ENCODE measurements around the gene DST.

DST gene

DNA sequence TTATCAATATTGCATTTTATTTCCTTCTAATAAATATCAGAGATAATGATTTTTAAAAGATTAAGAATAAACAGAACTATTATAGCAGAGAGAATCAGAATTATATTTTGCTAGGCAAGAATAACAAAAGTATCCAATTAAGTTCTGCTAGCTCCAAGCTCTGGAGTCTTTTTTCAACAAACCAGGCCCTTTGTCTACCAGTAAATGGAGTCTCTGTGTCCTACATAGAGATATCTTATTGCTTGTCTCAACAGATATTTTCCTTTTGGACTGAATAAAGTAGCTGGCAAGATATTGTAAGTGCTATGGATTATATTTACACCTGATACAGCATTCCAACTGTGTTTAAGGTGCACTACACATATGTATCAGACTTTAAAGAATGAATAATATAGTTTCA is 107.1 kb downstream of the DST start:
- Histone ChIP-seq H3K4ac (ENCODE audit: low read depth, low read length) (no peak overlapping the region), H2BK5ac (ENCODE audit: low read depth, low read length, poor library complexity) (no peak overlapping the region), H3K18ac (ENCODE audit: low read length) (no peak overlapping the region), H3K79me2 (ENCODE audit: control insufficient read depth, insufficient read depth, low read length, poor library complexity) (no peaks in the 10 kb centered on the region), H3K4me3 (ENCODE audit: low read depth, low read length) (no peak overlapping the region), H4K91ac (ENCODE audit: low read depth, low read length) (no peak overlapping the region), H3K14ac (ENCODE audit: low read length) (no peak overlapping the region), H4K8ac (ENCODE audit: low read depth, low read length) (no peak overlapping the region), H2AFZ (ENCODE audit: insufficient read depth, low read length, poor library complexity) (no peak overlapping the region), H3K23ac (ENCODE audit: low read length) (no peak overlapping the region), H3K79me1 (ENCODE audit: low read length) (no peaks in the 10 kb centered on the region), H3K4me1 (ENCODE audit: control insufficient read depth in 1 of 2, insufficient read depth in 2 of 2, low read length in 2 of 2) (no peaks in the 10 kb centered on the region), H2BK120ac (ENCODE audit: insufficient read depth, low read length, poor library complexity) (no peak overlapping the region), H3K4me2 (ENCODE audit: low read length) (no peak overlapping the region), H3K9ac (ENCODE audit: low read length) (no peak overlapping the region), H3K27ac (ENCODE audit: low read depth, low read length) (no peak overlapping the region), H3K9me3 (ENCODE audit: insufficient read depth, low read depth, low read length) (no peaks in the 10 kb centered on the region), H3K27me3 (ENCODE audit: insufficient read depth, low read length) (no peaks in the 10 kb centered on the region), H2BK12ac (ENCODE audit: low read length) (no peak overlapping the region), H2AK5ac (ENCODE audit: low read length) (no peak overlapping the region), H3K36me3 (ENCODE audit: control insufficient read depth in 1 of 2, insufficient read depth in 2 of 2, low read length in 2 of 2) (peaks cover 3% of the 10 kb centered on the region in 2 experiments), H4K12ac (ENCODE audit: low read depth, low read length) (no peak overlapping the region)
- no peak for DNase-seq

DNA sequence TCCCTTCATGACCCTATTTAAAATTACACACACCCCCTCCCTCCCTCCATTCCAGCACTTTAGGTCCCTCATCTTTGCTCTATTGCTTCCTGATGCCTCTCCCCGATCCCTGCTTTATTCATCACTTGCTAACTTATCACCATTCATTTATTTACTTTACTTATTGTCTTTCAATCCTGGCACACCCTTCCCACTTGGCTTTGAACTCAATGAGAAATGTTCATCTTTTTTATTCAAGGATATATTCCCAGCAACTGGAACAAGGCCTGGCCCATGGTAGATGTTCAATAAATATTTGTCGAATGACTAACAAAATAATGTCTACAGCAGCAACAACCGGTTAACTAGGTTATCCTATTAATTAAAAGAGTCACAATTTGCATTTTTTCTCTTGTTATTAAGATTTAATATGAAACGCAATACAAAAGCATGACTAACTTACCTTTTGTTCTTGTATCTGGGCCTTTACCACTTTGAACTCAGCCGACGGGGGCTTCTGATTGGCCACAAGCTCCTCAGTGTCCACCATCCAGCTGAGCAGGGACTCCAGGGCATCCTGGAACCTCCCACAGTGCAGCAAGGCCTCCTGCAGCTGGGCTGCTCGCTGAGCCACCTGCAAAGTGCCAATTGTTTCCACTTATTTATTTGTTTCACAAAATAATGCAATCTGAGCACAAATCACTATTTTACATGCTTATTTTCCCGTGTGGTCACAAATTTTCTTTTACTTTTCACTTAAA is 107.8 kb downstream of the DST start:
- no CpG with 5 or more reads among the region's 8 CpGs for WGBS (ENCODE audit: extremely low coverage, insufficient coverage, insufficient read length)
- Histone ChIP-seq H2BK12ac (ENCODE audit: low read length) (no peak overlapping the region), H2AFZ (ENCODE audit: insufficient read depth, low read length, poor library complexity) (no peak overlapping the region)

DNA sequence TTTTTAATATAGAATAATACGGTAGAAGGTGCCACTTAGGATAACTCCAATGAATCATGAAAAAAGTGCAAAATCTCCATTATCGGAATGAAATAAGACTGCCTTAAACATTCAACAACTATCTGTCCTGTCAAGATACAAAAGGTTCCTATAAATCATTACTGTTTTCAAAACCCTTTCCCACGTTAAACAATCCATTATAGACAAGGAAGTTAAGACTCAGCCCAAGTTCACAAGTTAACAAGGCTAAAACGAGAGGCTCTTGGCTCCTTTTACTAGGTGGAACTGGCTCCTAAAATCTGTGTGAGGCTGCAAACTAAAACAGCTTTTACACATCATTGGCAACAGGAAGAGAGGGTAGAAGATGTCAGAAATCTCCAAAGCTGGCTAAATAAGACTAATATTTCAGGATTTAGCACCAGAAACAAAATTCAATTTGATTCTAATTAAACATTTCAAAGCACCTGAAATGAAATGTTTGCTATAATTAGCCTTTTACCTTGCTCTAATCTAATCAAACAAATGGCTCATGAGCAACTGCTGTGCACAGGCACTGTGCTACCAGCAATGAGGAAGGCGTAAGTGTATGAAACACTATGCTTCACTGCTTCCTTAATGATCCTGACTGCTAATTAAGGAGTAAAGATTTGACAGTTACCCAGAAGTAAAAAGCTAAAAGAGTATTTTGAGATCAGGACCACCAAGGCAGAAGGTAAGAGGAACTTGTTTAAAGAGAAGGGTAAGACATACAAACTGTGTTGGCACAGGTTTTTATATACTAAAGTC is 109.7 kb downstream of the DST start:
- DNase-seq = no peak
- H3K27me3 ChIP-seq (ENCODE audit: insufficient read depth, low read length) = no peaks in the 10 kb centered on the region
- H2BK120ac ChIP-seq (ENCODE audit: insufficient read depth, low read length, poor library complexity) = no peak overlapping the region
- no peak overlapping the region for H3K9ac ChIP-seq (ENCODE audit: low read length)
- no peak overlapping the region for H3K27ac ChIP-seq (ENCODE audit: low read depth, low read length)
- no peak overlapping the region for H4K91ac ChIP-seq (ENCODE audit: low read depth, low read length)
- no peak overlapping the region for H3K4me2 ChIP-seq (ENCODE audit: low read length)
- H3K36me3 ChIP-seq (ENCODE audit: control insufficient read depth in 1 of 2, insufficient read depth in 2 of 2, low read length in 2 of 2) = peaks cover 3 to 4% of the 10 kb centered on the region in 2 experiments
- H3K9me3 ChIP-seq (ENCODE audit: insufficient read depth, low read depth, low read length) = no peaks in the 10 kb centered on the region
- no peak overlapping the region for H3K4ac ChIP-seq (ENCODE audit: low read depth, low read length)
- no peak overlapping the region for H4K8ac ChIP-seq (ENCODE audit: low read depth, low read length)
- no peak overlapping the region for H2AK5ac ChIP-seq (ENCODE audit: low read length)
- no peak overlapping the region for H3K23ac ChIP-seq (ENCODE audit: low read length)
- no peaks in the 10 kb centered on the region for H3K79me1 ChIP-seq (ENCODE audit: low read length)
- H4K12ac ChIP-seq (ENCODE audit: low read depth, low read length) = no peak overlapping the region
- no peak overlapping the region for H2AFZ ChIP-seq (ENCODE audit: insufficient read depth, low read length, poor library complexity)
- no peak overlapping the region for H2BK12ac ChIP-seq (ENCODE audit: low read length)
- no peak overlapping the region for H3K14ac ChIP-seq (ENCODE audit: low read length)
- no peak overlapping the region for H2BK5ac ChIP-seq (ENCODE audit: low read depth, low read length, poor library complexity)
- H3K4me3 ChIP-seq (ENCODE audit: low read depth, low read length) = no peak overlapping the region
- no CpG with 5 or more reads among the region's 5 CpGs for WGBS (ENCODE audit: extremely low coverage, insufficient coverage, insufficient read length)
- no peaks in the 10 kb centered on the region for H3K4me1 ChIP-seq (ENCODE audit: control insufficient read depth in 1 of 2, insufficient read depth in 2 of 2, low read length in 2 of 2)
- H3K18ac ChIP-seq (ENCODE audit: low read length) = no peak overlapping the region
- no peaks in the 10 kb centered on the region for H3K79me2 ChIP-seq (ENCODE audit: control insufficient read depth, insufficient read depth, low read length, poor library complexity)

More for the DNA sequence above, 107.8 kb downstream of the DST start:
- H3K4me3 ChIP-seq (ENCODE audit: low read depth, low read length) = no peak overlapping the region
- peaks cover 3% of the 10 kb centered on the region in 2 experiments for H3K36me3 ChIP-seq (ENCODE audit: control insufficient read depth in 1 of 2, insufficient read depth in 2 of 2, low read length in 2 of 2)
- H3K9ac ChIP-seq (ENCODE audit: low read length) = no peak overlapping the region
- no peak overlapping the region for H4K8ac ChIP-seq (ENCODE audit: low read depth, low read length)
- H3K27me3 ChIP-seq (ENCODE audit: insufficient read depth, low read length) = no peaks in the 10 kb centered on the region
- H4K12ac ChIP-seq (ENCODE audit: low read depth, low read length) = no peak overlapping the region
- H2BK5ac ChIP-seq (ENCODE audit: low read depth, low read length, poor library complexity) = no peak overlapping the region
- no peaks in the 10 kb centered on the region for H3K9me3 ChIP-seq (ENCODE audit: insufficient read depth, low read depth, low read length)
- H3K23ac ChIP-seq (ENCODE audit: low read length) = no peak overlapping the region
- H3K79me2 ChIP-seq (ENCODE audit: control insufficient read depth, insufficient read depth, low read length, poor library complexity) = no peaks in the 10 kb centered on the region
- H3K4ac ChIP-seq (ENCODE audit: low read depth, low read length) = no peak overlapping the region
- no peaks in the 10 kb centered on the region for H3K79me1 ChIP-seq (ENCODE audit: low read length)
- no peak overlapping the region for H3K4me2 ChIP-seq (ENCODE audit: low read length)
- DNase-seq = no peak
- H3K18ac ChIP-seq (ENCODE audit: low read length) = no peak overlapping the region
- no peak overlapping the region for H4K91ac ChIP-seq (ENCODE audit: low read depth, low read length)
- no peak overlapping the region for H2AK5ac ChIP-seq (ENCODE audit: low read length)
- H3K14ac ChIP-seq (ENCODE audit: low read length) = no peak overlapping the region
- H3K4me1 ChIP-seq (ENCODE audit: control insufficient read depth in 1 of 2, insufficient read depth in 2 of 2, low read length in 2 of 2) = no peaks in the 10 kb centered on the region
- no peak overlapping the region for H2BK120ac ChIP-seq (ENCODE audit: insufficient read depth, low read length, poor library complexity)
- no peak overlapping the region for H3K27ac ChIP-seq (ENCODE audit: low read depth, low read length)

DNA sequence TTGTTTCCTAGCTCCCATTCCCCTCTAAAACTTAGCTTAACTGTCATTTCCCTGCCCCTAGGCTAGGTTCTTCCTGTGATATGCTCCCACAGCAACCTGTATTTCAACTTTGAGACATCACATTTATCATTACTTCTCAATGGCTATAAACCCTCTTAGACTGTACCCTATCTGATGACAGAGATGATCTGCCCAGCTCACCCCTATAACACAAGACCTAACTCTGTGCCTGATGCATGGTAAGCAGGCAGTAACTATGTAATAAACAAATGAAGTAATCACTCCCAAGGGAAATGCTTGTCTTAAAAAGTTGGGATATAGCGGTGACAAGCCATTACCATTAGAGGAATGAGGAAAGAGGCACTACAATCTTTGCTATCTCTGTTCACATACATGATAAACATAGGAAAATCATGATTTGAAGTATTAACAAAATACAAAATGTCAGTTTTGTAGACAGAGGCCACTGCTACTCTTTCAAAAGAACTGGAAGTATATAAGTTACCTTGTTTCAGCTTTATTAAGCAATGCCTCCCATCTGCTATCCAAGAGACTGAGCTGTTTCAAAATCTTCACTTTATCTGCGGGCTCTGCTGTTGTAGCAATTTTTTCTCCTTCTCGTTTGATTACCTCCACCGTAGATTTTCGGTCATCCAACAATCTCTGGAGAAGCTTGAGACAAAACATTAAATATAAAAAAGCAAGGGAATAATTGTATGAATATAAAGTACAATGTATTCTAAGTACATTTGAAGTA is 110.7 kb downstream of the DST start:
- H3K4me3 ChIP-seq (ENCODE audit: low read depth, low read length) = no peak overlapping the region
- H3K9ac ChIP-seq (ENCODE audit: low read length) = no peak overlapping the region
- H3K4me2 ChIP-seq (ENCODE audit: low read length) = no peak overlapping the region
- peaks cover 5 to 7% of the 10 kb centered on the region in 2 experiments for H3K36me3 ChIP-seq (ENCODE audit: control insufficient read depth in 1 of 2, insufficient read depth in 2 of 2, low read length in 2 of 2)
- no peaks in the 10 kb centered on the region for H3K79me2 ChIP-seq (ENCODE audit: control insufficient read depth, insufficient read depth, low read length, poor library complexity)
- H2BK12ac ChIP-seq (ENCODE audit: low read length) = no peak overlapping the region
- H2AFZ ChIP-seq (ENCODE audit: insufficient read depth, low read length, poor library complexity) = no peak overlapping the region
- DNase-seq = peak; percentile 42 to 78
- H3K23ac ChIP-seq (ENCODE audit: low read length) = no peak overlapping the region
- no peak overlapping the region for H2BK120ac ChIP-seq (ENCODE audit: insufficient read depth, low read length, poor library complexity)
- no peak overlapping the region for H3K14ac ChIP-seq (ENCODE audit: low read length)
- H3K27ac ChIP-seq (ENCODE audit: low read depth, low read length) = no peak overlapping the region
- no peak overlapping the region for H4K91ac ChIP-seq (ENCODE audit: low read depth, low read length)
- no peak overlapping the region for H2AK5ac ChIP-seq (ENCODE audit: low read length)
- H3K27me3 ChIP-seq (ENCODE audit: insufficient read depth, low read length) = no peaks in the 10 kb centered on the region
- H3K18ac ChIP-seq (ENCODE audit: low read length) = no peak overlapping the region
- H2BK5ac ChIP-seq (ENCODE audit: low read depth, low read length, poor library complexity) = no peak overlapping the region
- no peaks in the 10 kb centered on the region for H3K9me3 ChIP-seq (ENCODE audit: insufficient read depth, low read depth, low read length)
- no CpG with 5 or more reads among the region's 5 CpGs for WGBS (ENCODE audit: extremely low coverage, insufficient coverage, insufficient read length)
- no peaks in the 10 kb centered on the region for H3K79me1 ChIP-seq (ENCODE audit: low read length)
- no peak overlapping the region for H4K8ac ChIP-seq (ENCODE audit: low read depth, low read length)
- no peak overlapping the region for H4K12ac ChIP-seq (ENCODE audit: low read depth, low read length)
- no peaks in the 10 kb centered on the region for H3K4me1 ChIP-seq (ENCODE audit: control insufficient read depth in 1 of 2, insufficient read depth in 2 of 2, low read length in 2 of 2)
- H3K4ac ChIP-seq (ENCODE audit: low read depth, low read length) = no peak overlapping the region
